ENCODE measurements around the gene COTL1. TPM values are rescaled to one million over a fixed set of nuclear protein-coding genes. Genes with fewer than 3 reads are reported as not detected.

The COTL1 gene
- total RNA-seq, 2 experiments from 2014 or later: 664 to 677 TPM

- intact Hi-C loops (cut with micrococcal nuclease): no loop called here
- ATAC-seq (no peak), DNase-seq (no peak)
- no peak overlapping the region for H3K4me3 Mint-ChIP-seq
- ChIA-PET POLR2A (interaction anchor here (0.5 to 2.3 kb wide), 2 partner anchors 10 to 68 kb away, joined by 5 to 9 read pairs; no protein-coding TSS in a partner anchor), CTCF (interaction anchor here (0.9 to 1.9 kb wide), 3 partner anchors 39 to 141 kb away, joined by 3 to 6 read pairs (median 5); no protein-coding TSS in a partner anchor)
- H3K9me3 Mint-ChIP-seq: no peaks in the 10 kb centered on the region
- peaks cover 56% of the 10 kb centered on the region for H3K36me3 Mint-ChIP-seq (ENCODE audit: low read depth)
- peaks cover 56% of the 10 kb centered on the region for H3K4me1 Mint-ChIP-seq (ENCODE audit: low read depth)
- no peak overlapping the region for H3K27ac Mint-ChIP-seq
- no peaks in the 10 kb centered on the region for H3K27me3 Mint-ChIP-seq
- no peak for TF ChIP-seq CTCF (IDR thresholded peaks at IDR 0.05)
Measured at GRCh38 chr16:84583995-84584394, 33.9 kb downstream of the COTL1 start.

- Mint-ChIP-seq H3K4me1 (ENCODE audit: low read depth) (peaks cover 62% of the 10 kb centered on the region), H3K36me3 (ENCODE audit: low read depth) (peaks cover 60% of the 10 kb centered on the region), H3K9me3 (no peaks in the 10 kb centered on the region), H3K27ac (peak overlapping the region; percentile 21), H3K4me3 (no peak overlapping the region), H3K27me3 (no peaks in the 10 kb centered on the region)
- ChIA-PET POLR2A (interaction anchor here (1.4 kb wide), 1 partner anchor 29 kb away, joined by 3 read pairs; no protein-coding TSS in a partner anchor), CTCF (interaction anchor here (0.9 to 1.9 kb wide), 3 partner anchors 15 to 142 kb away, joined by 3 to 6 read pairs (median 4); no protein-coding TSS in a partner anchor)
- no peak for DNase-seq
- TF ChIP-seq CTCF (IDR thresholded peaks at IDR 0.05): no peak
- ATAC-seq: no peak
- intact Hi-C loops (cut with micrococcal nuclease): no loop called here
Measured at GRCh38 chr16:84582958-84583516, 34.8 kb downstream of the COTL1 start.

- H3K9me3 Mint-ChIP-seq: no peaks in the 10 kb centered on the region
- CTCF ChIA-PET: interaction anchor here (1.2 to 1.6 kb wide), 4 partner anchors 40 to 158 kb away, joined by 3 to 4 read pairs (median 4); no protein-coding TSS in a partner anchor
- DNase-seq (no peak), ATAC-seq (no peak)
- H3K36me3 Mint-ChIP-seq (ENCODE audit: low read depth): peaks cover 65% of the 10 kb centered on the region
- no peak overlapping the region for H3K4me3 Mint-ChIP-seq
- no peaks in the 10 kb centered on the region for H3K27me3 Mint-ChIP-seq
- peak overlapping the region; percentile 34 for H3K27ac Mint-ChIP-seq
- intact Hi-C loops (cut with micrococcal nuclease): no loop called here
- TF ChIP-seq CTCF (IDR thresholded peaks at IDR 0.05): no peak
- peaks cover 70% of the 10 kb centered on the region for H3K4me1 Mint-ChIP-seq (ENCODE audit: low read depth)
- POLR2A ChIA-PET: interaction anchor here (1.0 kb wide), 1 partner anchor 62 kb away, joined by 3 read pairs; no protein-coding TSS in a partner anchor
Measured at GRCh38 chr16:84581158-84581557, 36.7 kb downstream of the COTL1 start.

- ChIA-PET CTCF (interaction anchor here (1.0 kb wide), 1 partner anchor 43 kb away, joined by 3 read pairs; no protein-coding TSS in a partner anchor), POLR2A (interaction anchor here (1.0 kb wide), 1 partner anchor 17 kb away, joined by 3 read pairs; no protein-coding TSS in a partner anchor)
- no peak for TF ChIP-seq CTCF (IDR thresholded peaks at IDR 0.05)
- Mint-ChIP-seq H3K27ac (peak overlapping the region; percentile 47), H3K9me3 (no peaks in the 10 kb centered on the region), H3K36me3 (ENCODE audit: low read depth) (peaks cover 63% of the 10 kb centered on the region), H3K4me1 (ENCODE audit: low read depth) (peaks cover 69% of the 10 kb centered on the region), H3K4me3 (no peak overlapping the region), H3K27me3 (no peaks in the 10 kb centered on the region)
- no peak for ATAC-seq
- DNase-seq: no peak
- intact Hi-C loops (cut with micrococcal nuclease): no loop called here
Measured at GRCh38 chr16:84579936-84580335, 37.9 kb downstream of the COTL1 start.

- no peak overlapping the region for H3K4me3 Mint-ChIP-seq
- H3K27me3 Mint-ChIP-seq: no peaks in the 10 kb centered on the region
- CTCF ChIA-PET: no interaction called here
- TF ChIP-seq CTCF (IDR thresholded peaks at IDR 0.05): no peak
- peaks cover 61% of the 10 kb centered on the region for H3K36me3 Mint-ChIP-seq (ENCODE audit: low read depth)
- intact Hi-C loops (cut with micrococcal nuclease): no loop called here
- H3K4me1 Mint-ChIP-seq (ENCODE audit: low read depth): peaks cover 66% of the 10 kb centered on the region
- peak overlapping the region; percentile 10 for H3K27ac Mint-ChIP-seq
- ATAC-seq (no peak), DNase-seq (no peak)
- POLR2A ChIA-PET: no interaction called here
- H3K9me3 Mint-ChIP-seq: no peaks in the 10 kb centered on the region
Measured at GRCh38 chr16:84578538-84579126, 39.2 kb downstream of the COTL1 start.
